Thymus (tissue), 11 donors: Measurements from ENCODE around the gene CIB4. TPM values are rescaled to one million over a fixed set of nuclear protein-coding genes. Genes with fewer than 3 reads are reported as not detected.

Experiments
- DNase-seq, 9 donors: peaks; one replicate each; pipeline ENCODE4 v3.0.0-alpha.2; 2013; ENCODE audit warnings: low spot score in 9 of 9, low read depth in 6 of 9, missing footprints in 1 of 9
- H3K27ac ChIP-seq, 2 donors: one replicate each; pipeline ENCODE4 v1.5.1; 2013; ENCODE audit warnings: control low read depth in 1 of 2, low read depth in 1 of 2, low read length in 1 of 2, mild to moderate bottlenecking in 1 of 2, moderate library complexity in 1 of 2
- H3K27me3 ChIP-seq, 2 donors: one replicate each; pipeline ENCODE4 v1.5.1; 2013; ENCODE audit warnings: low read length in 1 of 2; ENCODE audit not compliant: control insufficient read depth in 2 of 2, insufficient read depth in 1 of 2
- H3K36me3 ChIP-seq, 2 donors: one replicate each; pipeline ENCODE4 v1.5.1; 2013; ENCODE audit warnings: low read length in 1 of 2, mild to moderate bottlenecking in 1 of 2, moderate library complexity in 1 of 2; ENCODE audit not compliant: control insufficient read depth in 2 of 2, insufficient read depth in 2 of 2
- H3K4me1 ChIP-seq, 2 donors: one replicate each; pipeline ENCODE4 v1.5.1; 2013; ENCODE audit warnings: low read length in 2 of 2; ENCODE audit not compliant: control insufficient read depth in 2 of 2, insufficient read depth in 2 of 2
- H3K4me3 ChIP-seq, 2 donors: one replicate each; pipeline ENCODE4 v1.5.1; 2013; ENCODE audit warnings: low read length in 2 of 2, control low read depth in 1 of 2, mild to moderate bottlenecking in 1 of 2
- H3K9me3 ChIP-seq, 2 donors: one replicate each; pipeline ENCODE4 v1.5.1; 2013; ENCODE audit warnings: low read length in 1 of 2, mild to moderate bottlenecking in 1 of 2; ENCODE audit not compliant: control insufficient read depth in 2 of 2, insufficient read depth in 1 of 2
- WGBS: extraction: QIAGEN DNeasy Blood & Tissue Kit; methylation state at CpG from one replicate; pipeline ENCODE4 v1.1.7; 2013; 5-methylcytosine and 5-hydroxymethylcytosine counted together
- polyA plus RNA-seq: library from polyadenylated mRNA; stranded (reverse); fragments of 200-250 nt; gene quantifications from one replicate; pipeline ENCODE4 v1.2.3, GENCODE V29; 2013
- total RNA-seq: library from RNA; stranded (reverse); fragments of 120-200 nt; gene quantifications from one replicate; pipeline ENCODE4 v1.2.4, GENCODE V29; 2013
- donor health status: healthy.

Gene CIB4
- total and polyA plus RNA-seq, 2 donors, result 0.19 TPM; not detected in 1

- H3K4me3 ChIP-seq, result no peak overlapping the region
- no peaks in the 10 kb centered on the region for H3K9me3 ChIP-seq
- H3K36me3 ChIP-seq, result no peaks in the 10 kb centered on the region
- no peak for DNase-seq
- 88% methylated on average over 17 of the region's 17 CpGs for WGBS
- H3K4me1 ChIP-seq, result no peaks in the 10 kb centered on the region
- peaks cover 0 to 80% of the 10 kb centered on the region in 2 donors for H3K27me3 ChIP-seq
- H3K27ac ChIP-seq, result no peak overlapping the region
These were observed 66.1 kb downstream of the CIB4 start for GRCh38 chr2:26574900-26575560.

DNA sequence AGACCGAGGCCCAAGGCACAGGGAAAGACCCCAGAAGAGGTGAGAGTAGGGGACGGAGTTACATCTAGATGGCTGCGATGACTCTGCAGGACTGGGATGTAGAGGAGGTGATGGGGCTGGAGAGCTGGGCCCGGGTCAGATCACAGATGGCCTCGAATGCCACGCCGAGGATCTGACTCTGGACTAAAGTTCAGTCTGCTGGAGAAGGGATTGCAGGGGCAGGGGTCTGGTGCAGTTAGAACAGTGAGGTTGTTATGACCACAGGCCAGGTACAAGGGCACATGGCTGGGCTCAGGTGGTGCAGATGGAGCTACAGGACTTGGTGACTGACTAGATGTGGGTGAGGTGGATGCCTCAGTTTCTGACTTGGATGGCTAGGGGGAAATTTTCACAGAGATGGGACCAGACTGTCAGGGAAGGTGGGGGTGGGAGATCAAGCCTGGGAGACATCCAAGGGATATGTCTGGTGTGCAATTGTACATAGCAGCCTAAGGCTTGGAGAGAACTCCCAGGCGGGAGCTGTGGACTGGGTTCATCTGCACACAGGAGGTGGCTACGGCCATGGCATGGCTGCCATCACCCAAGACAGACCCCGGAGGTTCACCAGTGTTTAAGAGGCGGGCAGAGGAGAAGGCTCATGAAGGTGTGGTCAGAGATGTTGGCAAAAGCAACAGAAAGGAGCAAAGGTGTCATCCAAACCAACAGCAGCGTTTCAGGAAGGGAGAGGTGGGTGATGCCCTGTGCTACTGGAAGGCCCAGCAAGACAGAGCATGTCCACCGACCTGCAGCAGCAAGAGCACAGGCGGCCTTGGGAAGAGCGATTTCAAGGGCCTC lies 66.9 kb downstream of the CIB4 start:
- Histone ChIP-seq H3K27me3 (peaks cover 0 to 81% of the 10 kb centered on the region in 2 donors), H3K9me3 (no peaks in the 10 kb centered on the region), H3K36me3 (no peaks in the 10 kb centered on the region), H3K4me3 (no peak overlapping the region), H3K27ac (no peak overlapping the region), H3K4me1 (no peaks in the 10 kb centered on the region)
- 94% methylated on average over 15 of the region's 15 CpGs for WGBS
- DNase-seq, result no peak

DNA sequence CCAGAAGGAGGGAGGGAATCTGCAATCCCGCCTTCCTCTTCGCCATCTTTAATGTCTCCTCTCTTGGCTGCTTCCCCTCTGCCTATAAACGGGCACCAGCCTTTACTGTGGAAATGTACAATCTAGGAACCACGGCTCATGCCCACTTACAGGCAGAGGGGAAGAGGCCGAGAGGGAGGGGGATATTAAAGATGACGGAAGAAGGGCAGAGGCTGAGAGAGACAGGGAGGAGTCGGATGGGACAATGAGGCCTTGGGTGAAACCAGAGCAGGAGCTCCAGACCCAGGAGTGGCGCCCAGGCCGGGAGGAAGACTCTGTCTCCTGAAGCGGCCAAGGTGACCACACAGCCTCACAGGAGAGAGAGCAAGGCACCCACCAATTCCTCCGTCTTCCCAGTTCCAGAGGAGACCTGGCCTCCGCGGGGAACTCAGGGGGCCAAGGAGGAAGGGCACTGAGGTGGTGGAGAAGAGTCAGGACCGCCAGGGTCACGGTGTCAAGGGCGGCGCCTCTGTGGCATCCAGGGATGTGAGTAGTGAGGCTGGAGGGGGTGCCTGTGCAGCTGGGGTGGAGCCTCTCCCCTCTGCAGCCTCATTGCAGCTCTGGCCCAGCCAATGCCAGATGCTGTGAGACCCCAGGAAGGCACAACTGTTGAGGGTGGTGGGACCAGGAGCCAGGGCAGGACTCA lies 67.8 kb downstream of the CIB4 start:
- Histone ChIP-seq H3K4me3 (no peak overlapping the region), H3K36me3 (no peaks in the 10 kb centered on the region), H3K27me3 (peaks cover 0 to 75% of the 10 kb centered on the region in 2 donors), H3K27ac (no peak overlapping the region), H3K9me3 (no peaks in the 10 kb centered on the region), H3K4me1 (no peaks in the 10 kb centered on the region)
- WGBS, result 93% methylated on average over 17 of the region's 17 CpGs
- DNase-seq, result no peak

- no peaks in the 10 kb centered on the region for H3K4me1 ChIP-seq
- WGBS, result 42% methylated on average over 8 of the region's 8 CpGs
- peaks cover 0 to 75% of the 10 kb centered on the region in 2 donors for H3K27me3 ChIP-seq
These were observed 68.6 kb downstream of the CIB4 start for GRCh38 chr2:26572591-26572990.

DNA sequence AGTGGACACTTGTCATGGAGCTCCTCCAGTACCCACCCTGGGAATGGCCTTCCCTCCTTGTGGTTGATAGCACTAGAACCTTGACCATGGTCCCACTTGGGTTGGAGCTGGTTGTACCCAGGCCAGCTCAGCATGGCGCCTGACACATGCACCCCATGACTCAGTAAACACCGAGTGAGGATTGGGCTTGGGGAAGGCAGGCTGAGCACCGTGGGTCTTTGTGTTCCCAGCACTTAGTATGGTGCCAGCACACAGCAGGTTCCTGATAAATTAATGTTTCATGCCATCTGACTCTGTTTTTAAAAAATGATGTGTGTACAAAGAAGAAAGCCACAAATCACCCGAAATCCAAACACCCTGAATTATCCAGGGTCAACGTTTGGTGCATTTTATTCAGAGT lies 69.8 kb downstream of the CIB4 start:
- H3K27me3 ChIP-seq, result peaks cover 0 to 67% of the 10 kb centered on the region in 2 donors
- WGBS, result 92% methylated on average over 5 of the region's 5 CpGs
- H3K27ac ChIP-seq, result no peak overlapping the region
- no peak for DNase-seq
- H3K36me3 ChIP-seq, result no peaks in the 10 kb centered on the region
- no peak overlapping the region for H3K4me3 ChIP-seq
- no peaks in the 10 kb centered on the region for H3K9me3 ChIP-seq
- no peaks in the 10 kb centered on the region for H3K4me1 ChIP-seq

More at GRCh38 chr2:26572591-26572990, 68.6 kb downstream of the CIB4 start:
- H3K36me3 ChIP-seq, result no peaks in the 10 kb centered on the region
- no peaks in the 10 kb centered on the region for H3K9me3 ChIP-seq
- H3K4me3 ChIP-seq, result no peak overlapping the region
- H3K27ac ChIP-seq, result no peak overlapping the region
- DNase-seq, result no peak

- no peak overlapping the region for H3K4me3 ChIP-seq
- H3K36me3 ChIP-seq, result no peaks in the 10 kb centered on the region
- H3K4me1 ChIP-seq, result no peaks in the 10 kb centered on the region
- H3K9me3 ChIP-seq, result no peaks in the 10 kb centered on the region
- H3K27me3 ChIP-seq, result peaks cover 0 to 75% of the 10 kb centered on the region in 2 donors
- 94% methylated on average over 8 of the region's 8 CpGs for WGBS
- no peak overlapping the region for H3K27ac ChIP-seq
- DNase-seq, result no peak
These were observed 71.1 kb downstream of the CIB4 start for GRCh38 chr2:26570083-26570430.

GRCh38 chr2:26569216-26570082 lies 71.7 kb downstream of the CIB4 start:
- H3K27me3 ChIP-seq, result peaks cover 0 to 73% of the 10 kb centered on the region in 2 donors
- H3K4me1 ChIP-seq, result no peaks in the 10 kb centered on the region
- 96% methylated on average over 12 of the region's 12 CpGs for WGBS
- no peak overlapping the region for H3K27ac ChIP-seq
- no peaks in the 10 kb centered on the region for H3K9me3 ChIP-seq
- H3K4me3 ChIP-seq, result no peak overlapping the region
- no peaks in the 10 kb centered on the region for H3K36me3 ChIP-seq
- no peak for DNase-seq

DNA sequence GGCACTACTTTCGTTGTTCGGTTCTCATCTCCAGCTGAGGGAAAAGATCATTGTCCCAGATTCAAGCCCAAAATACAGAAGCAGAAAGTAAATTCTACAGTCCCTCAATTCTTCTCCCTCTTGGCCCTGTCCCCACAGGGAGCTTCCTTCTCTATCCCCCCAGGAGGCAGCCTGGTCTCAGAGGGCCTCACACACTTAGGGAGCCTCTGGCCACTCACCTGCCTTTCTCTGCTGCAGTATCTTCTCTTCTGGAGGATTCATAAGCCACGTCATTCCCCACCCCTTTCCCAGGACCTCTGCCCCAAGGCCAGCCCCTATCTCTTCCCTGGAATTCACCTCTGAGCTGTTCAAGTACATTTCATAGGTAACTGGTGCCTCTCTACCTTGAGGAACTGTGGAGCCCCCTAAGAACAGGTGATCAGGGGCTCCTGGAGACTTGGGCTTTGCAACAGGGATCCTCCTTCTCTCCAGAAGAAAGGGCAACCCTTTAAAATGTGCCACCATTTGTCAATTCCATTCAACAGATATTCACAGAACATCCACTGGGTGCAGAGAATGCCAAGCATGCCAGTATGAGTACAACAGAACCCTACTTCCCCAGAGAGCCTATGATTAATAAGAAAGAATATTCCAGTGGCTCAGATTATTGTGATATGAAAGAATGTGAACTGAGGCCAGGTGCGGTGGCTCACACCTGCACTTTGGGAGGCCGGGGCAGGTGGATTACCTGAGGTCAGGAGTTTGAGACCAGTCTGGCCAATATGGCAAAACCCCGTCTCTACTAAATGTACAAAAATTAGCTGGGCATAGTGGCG lies 72.9 kb downstream of the CIB4 start:
- Histone ChIP-seq H3K9me3 (no peaks in the 10 kb centered on the region), H3K4me1 (no peaks in the 10 kb centered on the region), H3K36me3 (no peaks in the 10 kb centered on the region), H3K27me3 (peaks cover under 1 to 74% of the 10 kb centered on the region in 2 donors), H3K4me3 (no peak overlapping the region), H3K27ac (no peak overlapping the region)
- 94% methylated on average over 7 of the region's 7 CpGs for WGBS
- DNase-seq, result no peak
